Right renal pelvis (tissue), 4 donors: Measurements from ENCODE around the gene YPEL3. TPM values are rescaled to one million over a fixed set of nuclear protein-coding genes. Genes with fewer than 3 reads are reported as not detected.
"Not testable (repeated sequence)": the region's sequence is repeated elsewhere in the genome, so short reads cannot be mapped to it uniquely, and the experiment has no call there.

Experiments used
- DNase-seq, 4 donors: peaks; one replicate each; pipeline ENCODE4 v3.0.0-alpha.2; 2013; ENCODE audit warnings: low read depth in 4 of 4, low spot score in 3 of 4, missing footprints in 1 of 4
- polyA plus RNA-seq, 4 donors: library from polyadenylated mRNA; unstranded; fragments of 120-200 nt; gene quantifications; one replicate each; pipeline ENCODE4 v1.2.1, GENCODE V29; 2013; ENCODE audit not compliant: insufficient read length in 4 of 4

The YPEL3 gene
- 10 to 100 TPM; 56.7 to 78.4 (median 60.1) TPM for polyA plus RNA-seq

DNA sequence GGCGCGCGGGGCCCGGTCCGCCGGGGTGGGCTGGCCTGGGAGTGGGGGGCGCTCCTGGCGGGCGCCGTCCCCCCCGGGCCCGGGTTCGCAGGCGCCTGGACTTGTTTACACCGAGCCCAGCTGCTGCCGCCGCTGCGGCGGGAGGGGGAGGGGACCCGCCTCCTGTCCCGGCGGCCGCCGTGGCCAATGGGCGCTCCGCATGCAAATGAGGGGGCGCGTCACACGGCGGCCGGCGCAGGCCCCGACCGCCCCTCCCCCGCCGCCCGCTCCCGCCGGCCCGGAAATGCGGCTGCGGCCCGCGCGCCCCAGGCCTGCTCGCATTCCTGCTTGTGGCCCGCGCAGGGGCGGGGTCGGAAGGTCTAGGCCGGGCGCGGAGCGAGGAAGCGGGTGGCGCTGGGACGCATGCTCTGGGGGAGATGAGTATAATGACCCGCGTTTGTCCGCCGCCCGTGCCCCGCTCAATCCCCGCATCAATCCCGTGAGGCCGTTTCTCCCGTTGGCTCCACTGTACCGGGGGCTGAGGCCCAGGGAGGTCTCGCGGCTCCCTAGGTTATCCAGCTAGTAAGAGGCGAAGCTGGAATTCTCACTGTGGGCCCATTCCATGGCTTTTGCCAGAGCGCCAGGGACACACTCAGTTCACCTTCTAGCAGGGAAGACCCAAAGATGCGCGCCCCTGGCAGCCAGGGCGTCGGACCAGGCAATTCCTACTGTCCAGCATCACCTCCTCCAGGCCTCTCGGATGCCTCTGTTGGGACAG is at the start of gene YPEL3:
Gene YPEL3, minus strand, starts transcription at position 109 of the 757 bp plus-strand sequence. CDS start 731 bp downstream, outside the sequence.
- DNase-seq: peak; percentile 74 to 84 (median 77)

- DNase-seq: no peak
Measured at GRCh38 chr16:30145657-30146056, 49.6 kb upstream of the YPEL3 start.

- no peak for DNase-seq
Measured at GRCh38 chr16:30144917-30145316, 48.9 kb upstream of the YPEL3 start.

DNA sequence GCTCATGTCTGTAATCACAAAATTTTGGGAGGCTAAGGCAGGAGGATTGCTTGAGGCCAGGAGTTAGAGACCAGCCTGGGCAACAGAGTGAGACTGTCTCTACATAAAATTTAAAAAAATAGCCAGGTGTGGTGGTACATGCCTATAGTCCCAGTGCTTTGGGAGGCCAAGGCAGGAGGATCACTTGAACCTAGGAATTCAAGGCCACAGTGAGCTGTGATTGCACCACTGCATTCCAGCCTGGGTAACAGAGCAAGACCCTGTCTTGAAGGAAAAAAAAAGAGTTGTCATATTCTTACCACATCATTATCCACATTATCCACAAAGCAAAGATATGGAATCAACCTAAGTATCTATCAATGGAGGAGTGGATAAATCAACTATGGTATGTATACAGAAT is 48.0 kb upstream of the YPEL3 start:
- DNase-seq: no peak

GRCh38 chr16:30143347-30143702 is 47.3 kb upstream of the YPEL3 start:
- no peak for DNase-seq

DNA sequence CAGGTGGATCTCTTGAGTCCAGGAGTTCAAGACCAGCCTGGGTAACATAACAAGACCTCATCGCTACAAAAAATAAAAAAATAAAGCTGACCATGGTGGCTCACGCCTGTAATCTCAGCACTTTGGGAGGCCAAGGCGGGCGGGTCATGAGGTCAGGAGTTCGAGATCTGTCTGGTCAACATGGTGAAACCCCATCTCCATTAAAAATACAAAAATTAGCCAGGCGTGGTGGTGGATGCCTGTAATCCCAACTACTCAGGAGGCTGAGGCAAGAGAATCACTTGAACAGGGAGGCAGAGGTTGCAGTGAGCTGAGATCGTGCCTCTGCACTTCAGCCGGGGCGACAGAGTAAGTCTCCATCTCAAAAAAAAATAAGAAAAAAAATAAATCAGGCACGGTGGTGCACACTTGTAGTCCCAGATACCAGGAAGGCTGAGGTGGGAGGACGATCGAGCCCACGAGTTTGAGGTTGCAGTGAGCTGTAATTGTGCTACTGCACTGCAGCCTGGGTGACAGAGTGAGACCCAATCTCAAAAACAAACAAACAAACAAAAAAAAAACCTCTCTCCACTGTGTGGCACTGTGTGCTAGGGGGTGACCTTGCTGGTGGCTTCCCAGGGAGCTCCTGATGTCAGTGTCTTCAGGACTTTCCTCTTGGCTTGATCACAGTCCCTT is 46.8 kb upstream of the YPEL3 start:
- no peak for DNase-seq

DNA sequence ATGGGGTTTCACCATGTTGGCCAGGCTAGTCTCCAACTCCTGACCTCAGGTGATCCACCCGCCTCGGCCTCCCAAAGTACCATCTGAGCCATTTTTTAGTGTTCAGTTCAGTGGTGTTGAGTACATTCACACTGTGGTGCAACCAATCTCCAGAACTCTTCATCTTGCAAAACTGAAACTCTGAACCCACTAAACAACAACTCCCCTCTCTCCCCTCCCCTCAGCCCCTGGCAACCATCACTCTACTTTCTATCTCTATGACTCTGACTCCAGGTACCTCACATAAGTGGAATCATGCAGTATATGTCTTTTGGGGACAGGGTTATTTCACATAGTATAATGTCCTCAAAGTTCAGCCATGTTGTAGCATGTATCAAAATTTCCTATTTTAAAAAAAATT is 45.7 kb upstream of the YPEL3 start:
- no peak for DNase-seq

DNA sequence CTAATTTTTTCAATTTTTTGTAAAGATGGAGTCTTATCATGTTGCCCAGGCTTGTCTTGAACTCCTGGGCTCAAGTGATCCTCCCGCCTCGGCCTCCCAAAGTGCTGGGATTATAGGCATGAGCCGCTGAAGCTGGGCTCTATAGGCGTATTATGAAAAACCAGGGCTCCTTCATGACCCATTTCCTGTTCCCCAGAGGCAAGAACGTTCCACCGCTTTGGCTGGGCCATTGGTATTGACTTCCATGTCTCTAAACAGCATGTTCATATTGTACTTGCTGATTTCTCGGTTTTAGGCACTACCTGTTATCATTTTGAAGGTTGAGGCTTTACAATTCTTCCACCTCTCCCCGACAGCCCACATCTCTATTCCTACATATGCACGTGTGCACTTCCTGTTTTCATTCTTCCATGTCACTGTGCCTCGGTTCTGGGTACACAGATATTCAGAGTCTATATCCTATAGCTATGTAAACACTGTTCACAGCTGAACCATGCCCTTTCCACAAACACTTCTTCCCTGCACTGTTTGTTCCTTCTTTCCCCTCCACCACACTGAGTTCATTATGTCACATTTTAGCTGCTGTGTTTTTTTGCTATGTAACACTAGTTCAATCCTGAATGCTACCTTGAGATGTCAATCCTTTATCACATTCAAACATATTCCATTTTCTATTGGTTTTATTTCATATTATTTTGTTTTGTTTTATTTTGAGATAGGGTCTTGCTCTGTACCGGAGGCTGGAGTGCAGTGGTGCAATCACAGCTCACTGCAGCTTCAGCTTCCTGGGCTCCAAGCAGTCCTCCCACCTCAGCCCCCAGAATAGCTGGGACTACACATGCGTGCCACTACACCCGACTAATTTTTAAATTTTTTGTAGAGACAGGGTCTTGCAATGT is 43.8 kb upstream of the YPEL3 start:
- no peak for DNase-seq

DNA sequence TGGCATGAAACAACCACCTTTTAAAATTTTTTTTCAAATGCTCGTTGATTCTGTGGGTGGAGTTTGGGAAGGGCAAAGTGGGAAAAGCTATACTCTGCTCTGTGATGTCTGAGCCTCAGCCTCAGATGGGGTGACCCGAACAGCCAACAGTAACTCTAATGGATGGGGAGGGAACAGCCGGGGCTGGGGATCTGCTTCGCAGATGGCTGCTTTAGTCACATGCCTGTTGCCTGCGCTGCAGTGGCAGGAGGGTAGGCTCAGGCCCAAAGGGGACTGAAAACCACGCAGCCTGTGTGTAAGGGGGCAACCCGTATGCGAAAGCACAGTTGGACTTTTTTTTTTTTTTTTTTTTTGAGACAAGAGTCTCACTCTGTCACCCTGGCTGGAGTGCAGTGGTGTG is 41.9 kb upstream of the YPEL3 start:
- DNase-seq: no peak

GRCh38 chr16:30136971-30137605 is 41.1 kb upstream of the YPEL3 start:
- DNase-seq: no peak

DNA sequence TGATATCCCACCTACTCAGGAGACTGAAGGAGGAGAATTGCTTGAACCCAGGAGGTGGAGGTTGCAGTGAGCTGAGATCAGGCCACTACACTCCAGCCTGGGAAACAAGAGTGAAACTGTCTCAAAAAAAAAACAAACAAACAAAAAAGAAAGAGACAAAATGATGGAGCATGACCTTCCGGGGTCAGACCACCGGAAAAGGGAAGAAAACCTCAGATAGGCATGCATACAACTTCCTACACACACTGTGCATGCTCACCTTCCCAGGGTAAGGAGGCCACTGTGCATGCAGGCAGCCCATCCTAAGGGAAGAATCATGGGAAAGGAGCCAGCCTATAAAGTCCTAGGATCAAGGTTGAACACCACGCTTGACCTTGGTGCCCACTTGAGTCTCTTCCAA is 36.6 kb upstream of the YPEL3 start:
- DNase-seq: no peak

DNA sequence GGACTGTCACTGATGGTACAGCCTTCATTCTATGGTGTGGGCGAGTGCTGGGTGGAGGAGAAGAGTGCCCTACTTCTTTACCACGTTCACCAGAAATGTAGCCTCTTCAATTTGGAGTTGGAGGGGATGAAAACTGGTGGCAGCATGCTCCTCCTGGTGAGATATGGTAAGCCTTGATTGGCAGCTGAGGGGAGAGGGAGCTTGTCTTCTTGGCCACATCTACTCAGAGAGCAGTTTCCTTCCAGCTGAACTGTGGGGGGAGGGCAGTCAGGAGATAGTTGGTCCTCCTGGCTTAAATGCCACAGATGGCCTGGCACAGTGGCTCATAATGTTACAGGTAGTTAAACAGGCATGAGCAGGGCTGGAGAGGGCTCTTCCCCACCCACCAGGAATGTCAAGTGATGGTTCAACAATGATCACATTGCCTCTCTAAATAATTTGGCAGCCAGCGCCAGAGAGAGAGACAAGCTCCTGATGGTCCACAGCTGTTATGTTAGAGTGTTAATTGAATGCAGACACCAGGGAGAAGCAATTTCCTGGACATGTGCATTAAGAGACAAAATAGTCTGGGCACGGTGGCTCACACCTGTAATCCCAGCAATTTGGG is 36.0 kb upstream of the YPEL3 start:
- peak in 1 of 4 donors; percentile 39 for DNase-seq

GRCh38 chr16:30127993-30128392 is 32.0 kb upstream of the YPEL3 start:
- no peak for DNase-seq

DNA sequence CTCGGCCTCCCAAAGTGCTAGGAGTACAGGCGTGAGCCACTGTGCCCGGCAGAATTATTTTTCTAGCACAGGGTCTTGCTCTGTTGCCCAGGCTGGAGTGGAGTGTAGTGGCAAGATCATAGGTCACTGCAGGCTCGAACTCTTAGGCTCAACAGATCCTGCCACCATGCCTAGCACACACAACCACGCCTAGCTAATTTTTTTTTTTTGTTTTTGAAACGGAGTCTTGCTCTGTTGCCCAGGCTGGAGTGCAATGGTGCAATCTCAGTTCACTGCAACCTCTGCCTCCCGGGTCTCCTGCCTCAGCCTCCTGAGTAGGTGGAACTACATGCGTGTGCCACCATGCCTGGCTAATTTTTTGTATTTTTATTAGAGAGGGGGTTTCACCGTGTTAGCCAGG is 29.7 kb upstream of the YPEL3 start:
- DNase-seq: not testable (repeated sequence)

GRCh38 chr16:30124985-30125379 is 29.0 kb upstream of the YPEL3 start:
- DNase-seq: no peak

- peak in 1 of 4 donors; percentile 29 for DNase-seq
Measured at GRCh38 chr16:30122604-30123160, 26.7 kb upstream of the YPEL3 start.

DNA sequence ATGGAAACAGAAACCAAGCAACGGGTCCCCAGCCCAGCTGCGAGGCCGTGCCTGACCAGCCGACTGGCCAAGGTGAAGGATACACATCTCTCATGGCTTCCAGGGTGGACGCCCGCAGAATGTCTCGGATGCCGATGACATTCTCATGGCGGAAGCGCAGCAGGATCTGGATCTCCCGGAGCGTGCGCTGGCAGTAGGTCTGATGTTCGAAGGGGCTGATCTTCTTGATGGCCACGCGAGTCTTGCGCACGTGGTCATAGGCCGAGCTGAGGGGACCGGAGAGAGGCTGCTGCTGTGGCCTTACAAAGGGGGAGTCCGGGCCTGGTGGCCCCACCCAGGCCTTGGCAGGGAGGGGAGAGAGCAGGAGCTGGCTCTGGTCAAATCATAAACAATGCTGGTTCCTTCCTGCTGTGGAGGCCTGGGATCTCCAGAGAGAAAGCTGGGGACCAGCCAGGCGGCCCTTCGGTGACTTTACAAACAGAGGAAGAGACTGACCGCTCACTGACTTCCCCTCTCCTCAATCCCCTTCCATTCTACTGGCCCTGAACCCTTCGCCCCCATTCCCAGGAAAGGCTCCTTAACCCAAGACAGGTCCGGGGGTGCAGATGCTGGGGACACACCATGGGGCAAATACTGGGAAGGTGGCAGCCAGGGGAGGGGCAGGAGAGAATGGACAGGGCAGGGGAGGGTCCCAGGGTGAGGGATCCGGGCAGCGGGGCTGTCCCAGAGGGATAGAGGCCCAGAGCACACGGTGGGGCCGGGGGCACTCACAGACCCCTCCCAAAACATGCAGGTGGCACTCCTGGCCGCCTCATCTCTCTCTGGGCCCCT is 25.9 kb upstream of the YPEL3 start:
- peak in 1 of 4 donors; percentile 25 for DNase-seq

DNA sequence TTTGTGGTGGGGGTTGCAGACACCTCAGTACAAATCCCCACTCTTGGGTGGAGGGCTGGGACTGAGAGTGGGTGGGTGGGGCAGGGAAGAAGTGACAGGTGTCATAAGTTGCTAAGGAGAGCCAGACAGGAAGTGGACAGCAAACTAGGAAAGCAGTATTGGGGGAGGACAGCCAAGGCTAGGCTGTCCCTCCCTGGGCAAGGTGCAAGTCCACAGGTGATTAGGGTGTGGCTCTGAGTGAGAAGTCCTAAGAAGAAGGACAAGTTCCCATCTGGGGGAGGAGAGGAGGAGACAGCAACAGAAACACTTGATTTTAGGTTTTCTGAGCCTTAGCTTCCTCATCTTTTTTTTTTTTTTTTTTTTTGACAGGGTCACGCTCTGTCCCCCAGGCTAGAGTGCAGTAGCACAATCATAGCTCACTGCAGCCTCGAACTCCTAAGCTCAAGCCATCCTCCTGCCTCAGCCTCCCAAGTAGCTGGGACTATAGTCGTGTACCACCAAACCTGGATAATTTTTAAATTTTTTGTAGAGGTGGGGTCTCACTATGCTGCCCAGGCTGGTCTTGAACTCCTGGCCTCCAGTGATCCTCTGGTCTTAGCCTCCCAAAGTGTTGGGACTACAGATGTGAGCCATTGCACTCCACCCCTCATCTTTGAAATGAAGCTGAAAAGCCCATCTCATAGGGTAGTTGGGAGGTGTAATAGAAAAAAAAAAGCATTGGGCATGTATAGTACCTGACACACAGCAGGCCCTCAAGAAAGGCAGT is 24.5 kb upstream of the YPEL3 start:
- DNase-seq: no peak
